ENCODE data around the gene MAPK10. TPM values are rescaled to one million over a fixed set of nuclear protein-coding genes. Genes with fewer than 3 reads are reported as not detected.

MAPK10 gene
- total RNA-seq, 2 experiments from 2014 or later, result 32.0 TPM; not detected in 1

GRCh38 chr4:86184901-86185285 is 175.0 kb downstream of the MAPK10 start:
- ChIA-PET POLR2A (no interaction called here), CTCF (ENCODE audit: unreplicated experiment) (no interaction called here)
- Histone ChIP-seq H3K4me2 (ENCODE audit: low read length) (no peak overlapping the region), H3K9me2 (ENCODE audit: insufficient read depth, low read length) (no peaks in the 10 kb centered on the region), H3K27ac (ENCODE audit: low read depth, low read length, poor library complexity, severe bottlenecking) (no peak overlapping the region), H3K79me2 (ENCODE audit: insufficient read depth, low read depth, low read length) (no peaks in the 10 kb centered on the region), H4K20me1 (ENCODE audit: insufficient read depth, low read length) (no peaks in the 10 kb centered on the region), H3K9me3 (ENCODE audit: low read length) (no peaks in the 10 kb centered on the region), H2AFZ (ENCODE audit: low read length) (no peak overlapping the region), H3K4me3 (ENCODE audit: low read depth, low read length, poor library complexity, severe bottlenecking) (no peak overlapping the region), H3K36me3 (ENCODE audit: insufficient read depth, low read length) (no peaks in the 10 kb centered on the region), H3K4me1 (ENCODE audit: insufficient read depth, low read length, poor library complexity, severe bottlenecking) (no peaks in the 10 kb centered on the region)
- DNase-seq (ENCODE audit: low spot score), result no peak
- TF ChIP-seq EZH2phosphoT487 (IDR thresholded peaks at IDR 0.05; ENCODE audit: borderline replicate concordance, low read depth, low read length) (no peak), CTCF (conservative IDR thresholded peaks at IDR 0.05; ENCODE audit: low read length) (no peak)
- intact Hi-C loops (cut with micrococcal nuclease; ENCODE audit: unreplicated experiment), result no loop called here
- BruUV-seq (replicated peaks), result no TSS peak

GRCh38 chr4:86184216-86184900 is 175.5 kb downstream of the MAPK10 start:
- H3K36me3 ChIP-seq (ENCODE audit: insufficient read depth, low read length), result no peaks in the 10 kb centered on the region
- H3K27ac ChIP-seq (ENCODE audit: low read depth, low read length, poor library complexity, severe bottlenecking), result no peak overlapping the region
- no peak overlapping the region for H3K4me2 ChIP-seq (ENCODE audit: low read length)
- DNase-seq (ENCODE audit: low spot score), result no peak
- no peaks in the 10 kb centered on the region for H3K4me1 ChIP-seq (ENCODE audit: insufficient read depth, low read length, poor library complexity, severe bottlenecking)
- CTCF ChIA-PET (ENCODE audit: unreplicated experiment), result no interaction called here
- H2AFZ ChIP-seq (ENCODE audit: low read length), result no peak overlapping the region
- no peaks in the 10 kb centered on the region for H4K20me1 ChIP-seq (ENCODE audit: insufficient read depth, low read length)
- no peaks in the 10 kb centered on the region for H3K9me2 ChIP-seq (ENCODE audit: insufficient read depth, low read length)
- no peaks in the 10 kb centered on the region for H3K79me2 ChIP-seq (ENCODE audit: insufficient read depth, low read depth, low read length)
- POLR2A ChIA-PET, result no interaction called here
- intact Hi-C loops (cut with micrococcal nuclease; ENCODE audit: unreplicated experiment), result no loop called here
- no peak for TF ChIP-seq EZH2phosphoT487 (IDR thresholded peaks at IDR 0.05; ENCODE audit: borderline replicate concordance, low read depth, low read length)
- TF ChIP-seq CTCF (conservative IDR thresholded peaks at IDR 0.05; ENCODE audit: low read length), result no peak
- no TSS peak for BruUV-seq (replicated peaks)
- H3K4me3 ChIP-seq (ENCODE audit: low read depth, low read length, poor library complexity, severe bottlenecking), result no peak overlapping the region
- H3K9me3 ChIP-seq (ENCODE audit: low read length), result no peaks in the 10 kb centered on the region

- no peak overlapping the region for H3K4me2 ChIP-seq (ENCODE audit: low read length)
Measured at GRCh38 chr4:86181585-86181984, 178.3 kb downstream of the MAPK10 start.

More at GRCh38 chr4:86181585-86181984, 178.3 kb downstream of the MAPK10 start:
- Histone ChIP-seq H2AFZ (ENCODE audit: low read length) (no peak overlapping the region), H3K36me3 (ENCODE audit: insufficient read depth, low read length) (no peaks in the 10 kb centered on the region), H3K27ac (ENCODE audit: low read depth, low read length, poor library complexity, severe bottlenecking) (no peak overlapping the region), H3K4me3 (ENCODE audit: low read depth, low read length, poor library complexity, severe bottlenecking) (no peak overlapping the region), H3K9me2 (ENCODE audit: insufficient read depth, low read length) (no peaks in the 10 kb centered on the region), H3K9me3 (ENCODE audit: low read length) (no peaks in the 10 kb centered on the region), H4K20me1 (ENCODE audit: insufficient read depth, low read length) (no peaks in the 10 kb centered on the region), H3K79me2 (ENCODE audit: insufficient read depth, low read depth, low read length) (no peaks in the 10 kb centered on the region), H3K4me1 (ENCODE audit: insufficient read depth, low read length, poor library complexity, severe bottlenecking) (no peaks in the 10 kb centered on the region)
- CTCF ChIA-PET (ENCODE audit: unreplicated experiment), result no interaction called here
- intact Hi-C loops (cut with micrococcal nuclease; ENCODE audit: unreplicated experiment), result no loop called here
- POLR2A ChIA-PET, result interaction anchor here (0.7 to 1.1 kb wide), 2 partner anchors 30 to 44 kb away, joined by 3 to 4 read pairs; no protein-coding TSS in a partner anchor
- BruUV-seq (replicated peaks), result no TSS peak
- TF ChIP-seq EZH2phosphoT487 (IDR thresholded peaks at IDR 0.05; ENCODE audit: borderline replicate concordance, low read depth, low read length) (no peak), CTCF (conservative IDR thresholded peaks at IDR 0.05; ENCODE audit: low read length) (no peak)
- DNase-seq (ENCODE audit: low spot score), result no peak
